NCI-H2227 treated with DMSO at 0.1 percent for 48 hours (cell line): Measurements from ENCODE around the gene CISD3.

Experiments
- DNase-seq: peaks from one replicate; lab custom pipeline; 2025; lab: John Stamatoyannopoulos, UW

CISD3 gene

GRCh38 chr17:38779965-38780752 lies 50.0 kb downstream of the CISD3 start:
- no peak for DNase-seq

DNA sequence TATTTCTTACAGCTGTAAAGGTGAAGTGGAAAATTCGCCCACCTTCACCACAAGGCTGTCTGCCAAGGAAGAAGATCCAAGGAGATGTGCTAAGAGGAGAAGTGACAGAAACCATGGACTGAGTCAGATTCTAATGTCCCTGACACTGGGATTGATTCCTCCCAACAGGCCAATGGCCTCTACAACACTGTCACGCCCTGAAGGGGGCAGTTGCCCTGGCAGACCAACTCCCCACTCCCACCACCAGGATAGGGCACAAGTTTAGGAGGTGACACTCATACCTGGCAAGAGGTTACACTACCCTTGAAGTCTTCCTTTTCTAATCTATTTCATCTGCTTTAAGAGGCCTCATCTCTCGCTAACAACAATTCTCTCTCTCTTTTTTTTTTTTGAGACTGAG lies 53.1 kb downstream of the CISD3 start:
- DNase-seq: no peak
